Mesendoderm (in vitro differentiated cells): ENCODE measurements around the gene TSPAN18.

Experiments used
- DNase-seq: peaks from one replicate; pipeline ENCODE4 v3.0.0; 2013
- H2AK5ac ChIP-seq: 2 replicates; pipeline ENCODE4 v1.6.1; 2013; ENCODE audit warnings: low read length, inconsistent platforms
- H2BK120ac ChIP-seq: 2 replicates; pipeline ENCODE4 v1.6.1; 2013; ENCODE audit warnings: low read depth, mild to moderate bottlenecking, low read length, moderate library complexity, mixed read lengths
- H2BK15ac ChIP-seq: replicated peaks from 2 replicates; pipeline ENCODE4 v1.6.1; 2013; ENCODE audit warnings: low read depth, mild to moderate bottlenecking, moderate library complexity
- H2BK5ac ChIP-seq: 2 replicates; pipeline ENCODE4 v1.6.1; 2013; ENCODE audit warnings: low read length, inconsistent platforms
- H3K18ac ChIP-seq: 2 replicates; pipeline ENCODE4 v1.6.1; 2013; ENCODE audit warnings: mild to moderate bottlenecking, low read length, mixed read lengths
- H3K23ac ChIP-seq: one replicate; pipeline ENCODE4 v1.6.1; 2013; ENCODE audit warnings: low read length
- H3K27ac ChIP-seq: 2 replicates; pipeline ENCODE4 v1.5.1; 2013; ENCODE audit warnings: low read depth, mild to moderate bottlenecking, inconsistent platforms, low read length, moderate library complexity
- H3K27me3 ChIP-seq: 2 replicates; pipeline ENCODE4 v1.6.1; 2013; ENCODE audit warnings: low read length, control low read depth, mild to moderate bottlenecking, inconsistent platforms; ENCODE audit not compliant: insufficient read depth, poor library complexity
- H3K36me3 ChIP-seq: 2 replicates; pipeline ENCODE4 v1.6.1; 2013; ENCODE audit warnings: low read length, inconsistent platforms; ENCODE audit not compliant: control insufficient read depth, insufficient read depth
- H3K4ac ChIP-seq: one replicate; pipeline ENCODE4 v1.6.1; 2013; ENCODE audit warnings: low read depth, mild to moderate bottlenecking, low read length, moderate library complexity
- H3K4me1 ChIP-seq: 2 replicates; pipeline ENCODE4 v1.6.1; 2013; ENCODE audit warnings: low read depth, low read length, inconsistent platforms; ENCODE audit not compliant: control insufficient read depth
- H3K4me2 ChIP-seq: 2 replicates; pipeline ENCODE4 v1.6.1; 2013; ENCODE audit warnings: low read length
- H3K4me3 ChIP-seq: 2 replicates; pipeline ENCODE4 v1.5.1; 2013; ENCODE audit warnings: mild to moderate bottlenecking, low read length
- H3K56ac ChIP-seq: one replicate; pipeline ENCODE4 v1.6.1; 2013; ENCODE audit warnings: low read length
- H3K79me1 ChIP-seq: 2 replicates; pipeline ENCODE4 v1.6.1; 2013; ENCODE audit warnings: low read length, inconsistent platforms
- H3K79me2 ChIP-seq: 2 replicates; pipeline ENCODE4 v1.6.1; 2013; ENCODE audit warnings: mild to moderate bottlenecking, low read length; ENCODE audit not compliant: control insufficient read depth, insufficient read depth
- H3K9ac ChIP-seq: 2 replicates; pipeline ENCODE4 v1.6.1; 2013; ENCODE audit warnings: low read length, inconsistent platforms
- H4K5ac ChIP-seq: one replicate; pipeline ENCODE4 v1.6.1; 2013; ENCODE audit warnings: low read length
- H4K8ac ChIP-seq: one replicate; pipeline ENCODE4 v1.6.1; 2013; ENCODE audit warnings: low read depth, mild to moderate bottlenecking, control low read depth, low read length, moderate library complexity
- WGBS: extraction: QIAGEN DNeasy Blood & Tissue Kit; methylation state at CpG from one replicate; pipeline ENCODE4 v1.1.7; 2013; ENCODE audit warnings: low lambda C conversion rate, missing lambda C conversion rate; ENCODE audit not compliant: insufficient coverage; ENCODE audit errors: extremely low coverage; 5-methylcytosine and 5-hydroxymethylcytosine counted together

TSPAN18 gene

GRCh38 chr11:44875037-44875436 is 148.3 kb downstream of the TSPAN18 start:
- H2BK15ac ChIP-seq = no peak overlapping the region
- H3K4me1 ChIP-seq = peaks cover 5% of the 10 kb centered on the region
- no peaks in the 10 kb centered on the region for H3K79me1 ChIP-seq
- H4K5ac ChIP-seq = no peak overlapping the region
- no peak overlapping the region for H3K4ac ChIP-seq
- no peak overlapping the region for H3K4me3 ChIP-seq
- no peaks in the 10 kb centered on the region for H3K27me3 ChIP-seq
- WGBS = no CpG with 5 or more reads among the region's 4 CpGs
- no peak overlapping the region for H3K4me2 ChIP-seq
- H2BK120ac ChIP-seq = no peak overlapping the region
- peak overlapping the region; percentile 19 for H3K56ac ChIP-seq
- no peak overlapping the region for H2BK5ac ChIP-seq
- H4K8ac ChIP-seq = no peak overlapping the region
- no peak for DNase-seq
- H3K79me2 ChIP-seq = no peaks in the 10 kb centered on the region
- no peak overlapping the region for H3K18ac ChIP-seq
- H2AK5ac ChIP-seq = no peak overlapping the region
- no peak overlapping the region for H3K27ac ChIP-seq
- peak overlapping the region; percentile 2 for H3K23ac ChIP-seq
- no peaks in the 10 kb centered on the region for H3K36me3 ChIP-seq
- H3K9ac ChIP-seq = no peak overlapping the region

DNA sequence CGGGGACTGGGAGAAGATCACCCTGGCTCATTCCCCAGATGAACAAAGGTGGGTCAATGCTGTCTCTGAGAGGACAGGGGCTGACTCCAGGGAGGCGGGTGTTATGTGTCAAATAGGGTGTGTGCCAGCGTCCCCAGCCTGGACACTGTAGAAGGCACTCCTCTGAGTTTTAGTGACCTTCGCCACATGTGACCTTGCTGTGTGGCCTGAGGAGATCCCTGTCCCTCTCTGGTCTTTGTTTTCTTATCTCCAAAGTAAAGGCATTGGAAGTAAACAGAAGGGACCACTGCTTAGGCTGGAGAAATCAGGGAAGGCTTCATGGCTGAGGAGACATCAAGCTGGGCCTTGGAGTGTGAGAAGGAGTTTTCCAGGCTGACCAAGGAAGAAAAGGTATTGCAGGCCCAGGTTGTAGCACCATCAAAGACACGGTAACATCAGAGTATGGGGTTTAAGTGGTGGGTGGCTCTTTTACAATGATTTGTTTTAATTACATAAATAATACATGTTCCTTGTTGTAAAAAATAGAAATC is 149.5 kb downstream of the TSPAN18 start:
- WGBS = no CpG with 5 or more reads among the region's 5 CpGs
- no peak overlapping the region for H2BK15ac ChIP-seq
- H4K5ac ChIP-seq = no peak overlapping the region
- no peak overlapping the region for H3K4ac ChIP-seq
- DNase-seq = no peak
- no peak overlapping the region for H3K4me3 ChIP-seq
- H2AK5ac ChIP-seq = no peak overlapping the region
- H3K56ac ChIP-seq = no peak overlapping the region
- no peaks in the 10 kb centered on the region for H3K79me1 ChIP-seq
- H3K27me3 ChIP-seq = no peaks in the 10 kb centered on the region
- H3K4me2 ChIP-seq = no peak overlapping the region
- no peak overlapping the region for H4K8ac ChIP-seq
- no peak overlapping the region for H3K9ac ChIP-seq
- H2BK120ac ChIP-seq = no peak overlapping the region
- H3K27ac ChIP-seq = no peak overlapping the region
- H3K18ac ChIP-seq = no peak overlapping the region
- no peak overlapping the region for H2BK5ac ChIP-seq
- H3K79me2 ChIP-seq = no peaks in the 10 kb centered on the region
- peaks cover 5% of the 10 kb centered on the region for H3K4me1 ChIP-seq
- H3K23ac ChIP-seq = no peak overlapping the region
- H3K36me3 ChIP-seq = no peaks in the 10 kb centered on the region

DNA sequence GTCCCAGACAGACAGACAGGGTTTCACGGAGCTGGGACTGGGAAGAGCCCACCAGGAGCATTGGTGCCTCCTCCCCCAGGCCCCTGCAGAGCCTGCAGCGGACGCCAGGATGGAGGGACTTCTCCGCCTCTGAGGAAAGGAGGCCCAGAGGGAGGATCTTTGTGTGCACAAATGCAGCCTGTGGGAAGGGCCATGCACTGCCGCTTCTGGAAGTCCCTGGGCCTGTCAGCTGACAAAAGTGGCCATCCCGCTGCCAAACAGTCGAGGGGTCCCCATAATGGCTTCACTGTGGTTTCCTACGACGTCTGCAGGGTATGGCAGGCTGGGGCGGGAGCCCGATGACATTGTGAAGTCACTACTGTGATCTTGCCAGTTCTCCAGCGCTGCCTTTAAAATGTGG is 150.1 kb downstream of the TSPAN18 start:
- no CpG with 5 or more reads among the region's 12 CpGs for WGBS

DNA sequence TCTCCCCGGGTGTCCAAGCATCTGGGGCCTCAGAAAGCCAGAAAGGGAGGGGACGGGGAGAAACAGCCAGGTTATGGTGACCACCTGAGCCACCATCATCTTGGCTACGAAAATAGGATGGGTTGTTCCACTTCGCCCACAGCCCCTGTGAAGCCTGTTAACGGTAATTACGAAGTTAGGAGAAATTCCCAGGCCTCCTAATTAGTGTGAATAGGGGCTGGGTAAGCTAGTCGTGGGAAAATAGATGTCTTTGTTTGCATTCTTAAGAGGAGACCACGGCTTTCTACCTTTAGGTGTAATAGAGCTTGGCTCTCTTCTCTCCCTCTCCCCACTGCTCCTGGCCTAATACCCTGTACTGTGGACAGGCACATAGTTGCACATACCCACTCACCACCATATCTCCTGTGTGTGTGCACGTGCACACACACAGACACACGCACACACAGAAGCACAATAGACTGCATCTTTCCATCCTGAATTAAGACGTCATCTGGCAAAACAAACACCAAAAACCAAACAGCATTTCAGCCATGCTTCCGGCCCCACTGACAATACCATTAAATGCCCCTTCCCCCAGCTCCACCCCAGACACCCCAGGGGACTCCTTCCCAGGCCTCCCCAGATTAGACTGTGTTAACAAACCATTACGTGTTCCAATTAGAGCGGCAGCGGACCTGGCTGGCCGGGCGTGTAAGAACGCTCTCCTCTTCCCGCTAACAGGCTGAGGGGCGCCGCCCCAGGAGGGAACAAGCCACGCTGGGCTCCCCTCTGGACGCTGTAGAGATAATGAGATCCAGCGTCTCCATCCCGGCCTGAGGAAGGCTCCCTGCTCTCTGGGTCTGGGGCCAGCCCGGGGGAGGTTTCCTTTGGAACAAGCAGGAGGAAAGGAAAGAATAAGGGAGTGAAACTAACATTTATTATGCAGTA is 151.1 kb downstream of the TSPAN18 start:
- H3K23ac ChIP-seq = no peak overlapping the region
- H3K36me3 ChIP-seq = no peaks in the 10 kb centered on the region
- H2BK5ac ChIP-seq = peak overlapping the region; percentile 33
- no peak overlapping the region for H2BK120ac ChIP-seq
- no peak overlapping the region for H3K4me2 ChIP-seq
- no peaks in the 10 kb centered on the region for H3K79me1 ChIP-seq
- no peaks in the 10 kb centered on the region for H3K79me2 ChIP-seq
- H2BK15ac ChIP-seq = no peak overlapping the region
- peak; percentile 61 for DNase-seq
- no peak overlapping the region for H2AK5ac ChIP-seq
- no peaks in the 10 kb centered on the region for H3K27me3 ChIP-seq
- peak overlapping the region; percentile 58 for H3K56ac ChIP-seq
- H3K4me3 ChIP-seq = no peak overlapping the region
- no peak overlapping the region for H3K9ac ChIP-seq
- H4K5ac ChIP-seq = no peak overlapping the region
- no peak overlapping the region for H3K4ac ChIP-seq
- peak overlapping the region; percentile 16 for H3K18ac ChIP-seq
- H4K8ac ChIP-seq = no peak overlapping the region
- H3K27ac ChIP-seq = peak overlapping the region; percentile 49
- no CpG with 5 or more reads among the region's 26 CpGs for WGBS
- peaks cover 5% of the 10 kb centered on the region for H3K4me1 ChIP-seq

More for the DNA sequence above, 150.1 kb downstream of the TSPAN18 start:
- no peak overlapping the region for H4K8ac ChIP-seq
- no peak overlapping the region for H3K27ac ChIP-seq
- no peaks in the 10 kb centered on the region for H3K36me3 ChIP-seq
- H3K79me2 ChIP-seq = no peaks in the 10 kb centered on the region
- H3K56ac ChIP-seq = peak overlapping the region; percentile 30
- H3K23ac ChIP-seq = no peak overlapping the region
- no peak overlapping the region for H3K4me2 ChIP-seq
- no peak overlapping the region for H2BK120ac ChIP-seq
- H4K5ac ChIP-seq = no peak overlapping the region
- H2BK15ac ChIP-seq = no peak overlapping the region
- H3K79me1 ChIP-seq = no peaks in the 10 kb centered on the region
- H3K4me1 ChIP-seq = peaks cover 5% of the 10 kb centered on the region
- H3K4ac ChIP-seq = no peak overlapping the region
- no peak for DNase-seq
- no peak overlapping the region for H3K9ac ChIP-seq
- peak overlapping the region; percentile 16 for H3K18ac ChIP-seq
- H3K27me3 ChIP-seq = no peaks in the 10 kb centered on the region
- H2BK5ac ChIP-seq = no peak overlapping the region
- no peak overlapping the region for H2AK5ac ChIP-seq
- H3K4me3 ChIP-seq = no peak overlapping the region

DNA sequence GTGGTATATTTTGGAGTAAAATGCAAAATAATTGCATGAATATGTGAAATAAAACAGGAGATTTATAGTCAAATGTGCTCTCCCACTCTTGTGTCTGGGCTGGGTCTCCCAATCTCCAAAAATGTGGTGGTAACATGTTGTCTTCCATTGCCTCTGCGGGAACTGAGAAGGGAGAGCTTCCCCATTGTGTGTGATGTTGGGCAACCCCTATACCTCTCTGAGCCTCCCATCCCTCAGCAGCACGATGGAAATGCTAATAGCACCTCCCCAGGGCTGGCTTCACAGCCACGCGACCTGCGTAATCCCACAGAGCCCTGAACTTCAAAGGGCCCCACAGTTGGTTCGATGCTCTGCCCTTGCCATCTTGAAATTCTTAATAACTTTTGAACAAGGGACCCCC is 151.9 kb downstream of the TSPAN18 start:
- Histone ChIP-seq H3K23ac (no peak overlapping the region), H3K27ac (no peak overlapping the region), H3K36me3 (no peaks in the 10 kb centered on the region), H3K79me1 (no peaks in the 10 kb centered on the region), H3K56ac (no peak overlapping the region), H4K5ac (no peak overlapping the region), H2BK5ac (no peak overlapping the region), H3K9ac (no peak overlapping the region), H3K4me2 (no peak overlapping the region), H2BK120ac (no peak overlapping the region), H3K79me2 (no peaks in the 10 kb centered on the region), H3K4ac (no peak overlapping the region), H3K18ac (no peak overlapping the region), H3K4me1 (peaks cover 5% of the 10 kb centered on the region), H3K27me3 (no peaks in the 10 kb centered on the region), H3K4me3 (no peak overlapping the region), H4K8ac (no peak overlapping the region), H2BK15ac (no peak overlapping the region), H2AK5ac (no peak overlapping the region)
- no CpG with 5 or more reads among the region's 6 CpGs for WGBS
- DNase-seq = no peak
